ENCODE results near the gene DAG1.

The DAG1 gene

DNA sequence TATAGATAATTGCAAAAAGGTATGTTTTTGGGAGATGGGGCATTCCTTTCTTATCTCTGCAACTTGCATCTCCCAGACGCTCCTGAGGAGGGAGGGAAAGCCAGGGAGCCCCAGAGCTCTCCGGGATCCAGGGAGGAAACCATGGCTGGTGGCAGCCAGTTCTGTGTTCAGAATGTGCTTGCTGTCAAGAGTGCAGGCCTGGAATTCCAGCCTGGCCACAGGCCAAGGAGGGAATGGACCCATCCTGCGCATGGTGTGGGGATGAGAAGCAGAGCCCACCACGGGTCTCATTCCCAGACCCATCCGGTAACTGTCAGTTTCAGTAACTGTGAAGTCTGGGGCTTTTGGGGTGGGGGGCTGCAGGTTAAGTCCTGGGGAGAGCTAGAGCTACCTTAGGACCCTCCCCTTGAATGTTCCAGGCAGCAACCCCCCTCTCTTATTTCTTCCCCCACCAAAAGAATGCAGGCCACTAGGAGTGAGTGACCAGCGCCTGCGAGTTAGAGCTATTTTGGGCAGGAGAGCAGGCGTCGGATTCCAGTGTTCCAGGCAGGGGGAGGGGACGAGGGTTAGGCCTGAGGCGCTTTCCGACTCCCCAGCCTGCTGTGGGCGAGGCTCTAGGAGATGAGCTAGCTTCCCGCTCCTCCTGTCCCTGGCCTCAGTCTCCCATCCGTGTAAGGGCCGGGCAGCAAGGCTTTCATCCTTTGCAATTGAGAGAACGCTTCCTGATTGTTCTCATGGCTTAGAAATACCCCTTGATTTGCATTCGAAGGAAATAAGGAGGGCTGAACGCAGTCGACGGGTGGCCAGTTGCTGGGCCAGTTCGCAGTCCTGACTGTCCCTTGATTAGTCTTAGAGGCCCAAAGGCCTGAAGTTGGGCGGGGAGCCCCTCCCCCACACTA, 781 bp upstream of the DAG1 start:
- POLR2A ChIA-PET (ENCODE audit: low non-redundant PET), result interaction anchor here (0.6 to 1.8 kb wide), 4 partner anchors 9 to 211 kb away, joined by 3 to 7 read pairs (median 4); partner anchors contain the start of gene RHOA
- DNase-seq (ENCODE audit: low spot score), result peak; percentile 62
- peak overlapping the region; percentile 100 for H3K27ac ChIP-seq
- CTCF ChIA-PET, result interaction anchor here (0.7 to 1.1 kb wide), 2 partner anchors 20 to 1632 kb away, joined by 3 read pairs; no protein-coding TSS in a partner anchor
- TF ChIP-seq, protein P1, sequence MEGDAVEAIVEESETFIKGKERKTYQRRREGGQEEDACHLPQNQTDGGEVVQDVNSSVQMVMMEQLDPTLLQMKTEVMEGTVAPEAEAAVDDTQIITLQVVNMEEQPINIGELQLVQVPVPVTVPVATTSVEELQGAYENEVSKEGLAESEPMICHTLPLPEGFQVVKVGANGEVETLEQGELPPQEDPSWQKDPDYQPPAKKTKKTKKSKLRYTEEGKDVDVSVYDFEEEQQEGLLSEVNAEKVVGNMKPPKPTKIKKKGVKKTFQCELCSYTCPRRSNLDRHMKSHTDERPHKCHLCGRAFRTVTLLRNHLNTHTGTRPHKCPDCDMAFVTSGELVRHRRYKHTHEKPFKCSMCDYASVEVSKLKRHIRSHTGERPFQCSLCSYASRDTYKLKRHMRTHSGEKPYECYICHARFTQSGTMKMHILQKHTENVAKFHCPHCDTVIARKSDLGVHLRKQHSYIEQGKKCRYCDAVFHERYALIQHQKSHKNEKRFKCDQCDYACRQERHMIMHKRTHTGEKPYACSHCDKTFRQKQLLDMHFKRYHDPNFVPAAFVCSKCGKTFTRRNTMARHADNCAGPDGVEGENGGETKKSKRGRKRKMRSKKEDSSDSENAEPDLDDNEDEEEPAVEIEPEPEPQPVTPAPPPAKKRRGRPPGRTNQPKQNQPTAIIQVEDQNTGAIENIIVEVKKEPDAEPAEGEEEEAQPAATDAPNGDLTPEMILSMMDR (conservative IDR thresholded peaks at IDR 0.05; ENCODE audit: low read depth), result no peak

DNA sequence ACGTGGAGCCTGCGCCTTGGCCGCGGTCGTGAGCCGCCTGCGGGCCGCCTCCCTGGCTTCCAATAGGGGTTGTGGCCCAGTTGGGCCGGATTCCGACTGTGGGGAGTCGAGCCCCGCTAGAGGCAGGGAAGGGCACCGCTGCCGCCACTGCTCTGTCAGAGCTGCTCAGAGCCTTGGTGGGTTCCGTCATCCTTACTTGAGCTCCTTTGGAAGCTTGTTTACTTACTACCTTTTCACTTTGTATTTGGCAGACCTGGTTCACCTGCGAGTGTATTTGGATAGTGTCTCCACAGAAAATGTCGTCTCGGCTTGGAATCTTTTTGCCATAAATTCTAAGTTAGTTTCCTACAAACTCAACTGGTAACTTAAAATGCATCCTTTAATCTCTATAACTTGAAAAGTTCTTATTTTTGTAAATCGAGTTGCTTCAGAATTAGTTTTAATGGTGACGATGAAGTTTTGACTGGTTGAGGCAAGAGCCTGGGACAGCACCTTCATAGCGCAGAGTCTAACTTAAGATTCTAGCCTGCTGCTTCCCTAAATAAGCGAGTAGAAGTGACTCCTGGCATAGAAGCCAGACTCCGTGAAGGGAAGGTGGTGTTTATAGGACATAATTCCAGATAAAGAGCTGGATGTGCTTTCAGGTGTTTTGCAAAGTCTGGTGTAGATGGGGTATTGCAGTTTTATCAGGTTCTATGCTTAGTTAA, 800 bp downstream of the DAG1 start:
- no peak for DNase-seq (ENCODE audit: low spot score)
- CTCF ChIA-PET, result interaction anchor here (0.8 to 1.1 kb wide), 2 partner anchors 21 to 38 kb away, joined by 3 to 5 read pairs; no protein-coding TSS in a partner anchor
- TF ChIP-seq, protein P1 (conservative IDR thresholded peaks at IDR 0.05; ENCODE audit: low read depth), result no peak
- POLR2A ChIA-PET (ENCODE audit: low non-redundant PET), result interaction anchor here (1.8 kb wide), 1 partner anchor 10 kb away, joined by 7 read pairs; no protein-coding TSS in a partner anchor
- peak overlapping the region; percentile 100 for H3K27ac ChIP-seq

DNA sequence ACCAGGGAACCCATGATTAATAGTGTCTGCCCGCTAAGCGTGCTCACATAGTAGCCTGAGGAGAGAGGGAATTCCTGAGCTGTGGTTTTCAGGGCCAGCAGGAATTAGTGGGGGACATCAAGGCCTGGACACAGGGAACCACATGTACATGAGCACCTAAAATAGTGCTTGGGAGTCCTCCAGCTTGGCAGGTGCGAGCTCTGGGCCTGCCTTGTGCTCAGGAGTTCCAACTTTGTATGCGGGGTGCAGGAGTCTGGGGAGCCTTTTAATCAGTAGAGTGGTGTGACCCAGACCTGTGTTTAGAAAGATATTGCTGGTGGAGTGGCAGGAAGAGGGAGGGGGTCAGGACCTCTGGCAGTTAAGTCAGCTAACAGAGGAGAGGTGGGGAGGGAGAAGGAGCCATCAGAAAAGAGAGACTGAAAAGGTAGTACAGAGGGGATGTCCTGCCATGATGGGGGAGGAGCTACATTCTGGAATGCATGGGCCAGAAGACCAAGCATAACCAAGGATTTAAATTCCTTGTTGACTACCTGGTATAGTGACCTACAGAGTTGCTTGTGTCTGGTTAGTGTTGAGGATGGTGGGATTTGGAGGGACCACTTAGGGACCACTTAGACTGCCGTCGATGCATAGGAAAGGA, 1.9 kb downstream of the DAG1 start:
- ChIA-PET POLR2A (ENCODE audit: low non-redundant PET) (no interaction called here), CTCF (interaction anchor here (0.5 kb wide), 1 partner anchor 308 kb away, joined by 3 read pairs; no protein-coding TSS in a partner anchor)
- TF ChIP-seq, protein P1 (conservative IDR thresholded peaks at IDR 0.05; ENCODE audit: low read depth), result no peak
- H3K27ac ChIP-seq, result peak overlapping the region; percentile 69
- DNase-seq (ENCODE audit: low spot score), result no peak

DNA sequence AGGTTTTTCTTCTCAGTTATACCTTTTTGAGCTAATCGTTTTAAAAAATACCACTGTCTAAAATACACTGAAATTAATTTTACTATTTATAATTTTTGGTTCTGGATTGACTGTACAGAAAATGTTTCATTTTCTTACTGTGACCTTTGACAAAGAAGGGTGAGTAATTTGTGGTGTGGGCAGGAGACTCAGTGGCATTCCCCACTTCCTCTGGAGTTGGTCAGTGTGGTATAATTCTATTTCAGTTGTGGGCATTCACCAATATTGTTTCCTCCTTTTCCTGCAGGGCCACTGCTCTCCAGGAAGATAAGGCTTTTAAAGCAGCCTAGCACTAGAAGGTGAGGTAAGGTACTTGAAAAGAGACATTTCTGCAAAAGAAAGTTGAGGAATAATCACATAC, 6.5 kb downstream of the DAG1 start:
- TF ChIP-seq, protein P1 (conservative IDR thresholded peaks at IDR 0.05; ENCODE audit: low read depth), result no peak
- ChIA-PET POLR2A (ENCODE audit: low non-redundant PET) (no interaction called here), CTCF (no interaction called here)
- no peak for DNase-seq (ENCODE audit: low spot score)
- H3K27ac ChIP-seq, result no peak overlapping the region

DNA sequence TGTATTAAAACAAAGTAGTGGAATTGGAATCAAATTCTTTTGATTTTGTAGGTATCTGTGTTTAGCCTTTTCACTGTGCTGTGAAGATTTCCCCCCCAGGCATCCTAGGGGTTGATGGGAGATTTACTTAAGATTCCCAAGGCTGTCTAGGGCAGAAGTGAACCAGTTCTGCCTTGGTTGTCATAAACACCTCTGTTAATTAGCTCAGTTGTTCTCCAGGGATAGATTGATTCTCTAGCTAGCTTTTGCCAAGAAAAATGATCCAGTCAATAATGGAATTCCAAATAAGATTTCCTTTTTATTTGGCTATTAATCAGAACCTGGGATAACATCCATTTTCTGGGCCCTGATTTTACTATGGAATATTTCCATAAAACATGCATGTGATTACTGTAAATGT, 12.7 kb downstream of the DAG1 start:
- H3K27ac ChIP-seq, result no peak overlapping the region
- TF ChIP-seq, protein P1 (conservative IDR thresholded peaks at IDR 0.05; ENCODE audit: low read depth), result no peak
- ChIA-PET POLR2A (ENCODE audit: low non-redundant PET) (no interaction called here), CTCF (no interaction called here)
- DNase-seq (ENCODE audit: low spot score), result no peak

DNA sequence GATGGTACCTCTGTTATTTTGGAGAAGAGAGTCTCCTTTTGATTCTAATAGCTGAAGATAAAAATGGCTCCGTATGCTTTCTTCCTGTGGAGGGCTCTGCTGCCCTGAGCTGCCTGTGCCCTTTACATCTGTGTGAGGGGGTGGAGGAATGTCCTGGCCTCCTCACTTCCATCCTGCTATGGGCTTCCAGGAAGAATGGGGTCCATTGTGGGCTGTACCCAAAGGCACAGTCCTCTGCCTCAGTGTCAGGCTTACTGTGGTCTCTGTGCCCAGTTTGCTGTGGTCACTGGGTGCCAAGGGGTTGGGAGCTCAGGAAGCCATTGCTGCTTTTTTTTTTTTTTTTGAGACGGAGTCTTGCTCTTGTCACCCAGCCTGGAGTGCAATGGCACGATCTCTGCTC, 14.4 kb downstream of the DAG1 start:
- H3K27ac ChIP-seq, result peak overlapping the region; percentile 51
- no peak for DNase-seq (ENCODE audit: low spot score)
- POLR2A ChIA-PET (ENCODE audit: low non-redundant PET), result no interaction called here
- CTCF ChIA-PET, result interaction anchor here (0.6 kb wide), 1 partner anchor 103 kb away, joined by 4 read pairs; no protein-coding TSS in a partner anchor
- TF ChIP-seq, protein P1 (conservative IDR thresholded peaks at IDR 0.05; ENCODE audit: low read depth), result no peak

Measured in RWPE1 (cell line).